Ovary (tissue), 9 donors: ENCODE data around the gene AIFM2. TPM values are rescaled to one million over a fixed set of nuclear protein-coding genes. Genes with fewer than 3 reads are reported as not detected.
"Not testable (repeated sequence)": the region's sequence is repeated elsewhere in the genome, so short reads cannot be mapped to it uniquely, and the experiment has no call there.

Experiments used
- DNase-seq, 5 donors: peaks; one replicate each; pipeline ENCODE4 v3.0.0-alpha.2; 2019 to 2020
- H3K27ac ChIP-seq, 2 donors: fragments of 200-600 bp; one replicate each; pipeline versions ENCODE4 v1.5.1 to v1.8.0; 2019 to 2022
- H3K27me3 ChIP-seq: fragments of 200-600 bp; one replicate; pipeline ENCODE4 v1.8.0; 2022
- H3K36me3 ChIP-seq: fragments of 200-600 bp; sonication (generic); one replicate; pipeline ENCODE4 v1.5.1; 2019
- H3K4me1 ChIP-seq: one replicate; pipeline ENCODE4 v1.8.1; 2013; ENCODE audit warnings: mild to moderate bottlenecking, moderate library complexity; ENCODE audit not compliant: insufficient read depth
- H3K4me3 ChIP-seq: fragments of 200-600 bp; sonication (generic); one replicate; pipeline ENCODE4 v1.5.1; 2017
- H3K9me3 ChIP-seq, 2 donors: fragments of 200-600 bp in 1 of 2; sonication (generic) in 1 of 2; one replicate each; pipeline versions ENCODE4 v1.5.1 to v1.8.1; 2013 to 2019; ENCODE audit warnings: mild to moderate bottlenecking in 1 of 2, moderate library complexity in 1 of 2
- EP300 ChIP-seq: sonication (generic); formaldehyde crosslinking; IDR thresholded peaks from one replicate; pipeline ENCODE4 v1.6.1; 2017; ENCODE audit warnings: antibody characterized with exemption
- POLR2A ChIP-seq: fragments of 450-650 bp; IDR thresholded peaks from one replicate; pipeline ENCODE4 v1.6.1; 2017; ENCODE audit warnings: antibody characterized with exemption, mild to moderate bottlenecking, moderate library complexity
- WGBS, 3 donors: extraction: QIAGEN DNeasy Blood & Tissue Kit in 1 of 3; methylation state at CpG; one replicate each; pipeline versions ENCODE4 v1.1.5 to v1.1.7; 2013 to 2017; 5-methylcytosine and 5-hydroxymethylcytosine counted together
- intact Hi-C, 4 donors: fragments of 100-400 bp; cut with DNase I; formaldehyde crosslinking; loops; one replicate each; pipeline versions ENCODE4 v1.11.0 to v1.15.1; 2022 to 2023
- polyA plus RNA-seq, 2 donors: library from polyadenylated mRNA; stranded (reverse); fragments of 200-250 nt in 1 of 2; fragments of 350-450 nt in 1 of 2; fragmentation: Illumina TruSeq in 1 of 2; extraction: RNeasy Lipid Tissue Mini Kit (QIAGEN cat#74804) in 1 of 2; gene quantifications; one replicate each; pipeline ENCODE4 v1.2.3, GENCODE V29; 2013 to 2014
- total RNA-seq, 7 donors: library from RNA; depleted of rRNA in 2 of 7; stranded (reverse); fragments of >200 nt in 2 of 7; fragmentation: NEBNext Ultra II Directional in 3 of 7; extraction: Animal tissue kit (Norgen Biotek cat#: 25700) in 3 of 7; gene quantifications; one replicate each; pipeline versions ENCODE4 v1.1.0 to v1.2.4, GENCODE V29; 2016 to 2023
- TF ChIP-seq, protein P1 (sequence below), 3 donors: fragments of 450-650 bp in 2 of 3; fragments of 200-600 bp in 1 of 3; IDR thresholded peaks; one replicate each; pipeline versions ENCODE4 v1.5.1 to v1.8.0; 2016 to 2022; ENCODE audit warnings: antibody characterized with exemption in 3 of 3, mild to moderate bottlenecking in 1 of 3
- donor health status: DM: no; HTN: no; CAD: no; lungs with moderate emphysema.
- donor health status: DM: no; HTN: no; CAD: no.
- donor health status: Bipolar disorder and iron deficiency.
- donor health status: DM: yes; HTN: yes; CAD: no.
- donor health status: DM: no; HTN: no; CAD: no.
- donor health status: DM: yes; HTN: yes; CAD: no.

The AIFM2 gene
- total and polyA plus RNA-seq, 9 donors = 5.7 to 13.9 (median 7.2) TPM

DNA sequence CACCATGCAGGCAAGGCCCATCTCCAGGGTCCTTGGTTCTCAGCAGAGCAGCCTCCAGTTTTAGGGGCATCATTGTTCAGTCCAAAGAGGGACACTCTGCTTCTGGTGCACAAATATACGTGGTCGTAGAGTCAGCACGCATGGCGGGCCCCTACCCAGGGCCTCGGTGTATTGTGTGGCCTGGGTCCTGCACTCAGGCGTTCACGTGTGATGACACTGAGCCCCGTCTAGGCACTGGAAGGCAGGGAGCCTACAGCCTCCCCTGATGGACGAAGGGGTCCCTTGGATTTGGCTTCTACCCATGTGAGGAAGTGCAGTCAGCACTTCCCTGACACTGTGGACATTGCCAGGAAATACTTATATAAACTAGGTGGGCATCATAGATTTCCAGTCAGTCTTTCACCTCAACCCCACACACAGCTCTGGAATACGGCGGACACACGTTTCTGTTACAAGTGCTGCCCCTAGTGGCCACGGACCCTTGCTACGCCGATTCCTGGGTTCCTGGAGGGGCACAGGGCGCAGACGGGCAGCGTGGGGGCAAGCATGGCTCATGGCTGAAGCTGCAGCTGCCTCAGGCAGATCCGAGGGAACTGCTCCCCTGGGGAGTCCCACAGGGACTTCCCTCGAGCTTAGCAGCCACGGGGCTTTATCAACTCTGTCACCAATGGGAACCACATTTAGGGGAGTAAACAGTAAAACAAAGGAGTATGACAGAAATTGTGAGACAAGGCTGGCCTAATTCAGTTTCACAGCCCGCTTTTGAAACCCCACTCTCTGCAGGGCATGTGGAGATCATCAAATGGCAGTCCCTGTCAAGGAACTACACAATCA, 25.4 kb downstream of the AIFM2 start:
- Histone ChIP-seq H3K9me3 (no peaks in the 10 kb centered on the region), H3K36me3 (no peaks in the 10 kb centered on the region), H3K4me1 (no peaks in the 10 kb centered on the region), H3K27me3 (no peaks in the 10 kb centered on the region), H3K4me3 (no peak overlapping the region), H3K27ac (no peak overlapping the region)
- no peak for DNase-seq
- WGBS, 3 donors = 74 to 81% (median 76%) methylated on average over 21 to 22 of the region's 22 CpGs
- TF ChIP-seq, protein P1, sequence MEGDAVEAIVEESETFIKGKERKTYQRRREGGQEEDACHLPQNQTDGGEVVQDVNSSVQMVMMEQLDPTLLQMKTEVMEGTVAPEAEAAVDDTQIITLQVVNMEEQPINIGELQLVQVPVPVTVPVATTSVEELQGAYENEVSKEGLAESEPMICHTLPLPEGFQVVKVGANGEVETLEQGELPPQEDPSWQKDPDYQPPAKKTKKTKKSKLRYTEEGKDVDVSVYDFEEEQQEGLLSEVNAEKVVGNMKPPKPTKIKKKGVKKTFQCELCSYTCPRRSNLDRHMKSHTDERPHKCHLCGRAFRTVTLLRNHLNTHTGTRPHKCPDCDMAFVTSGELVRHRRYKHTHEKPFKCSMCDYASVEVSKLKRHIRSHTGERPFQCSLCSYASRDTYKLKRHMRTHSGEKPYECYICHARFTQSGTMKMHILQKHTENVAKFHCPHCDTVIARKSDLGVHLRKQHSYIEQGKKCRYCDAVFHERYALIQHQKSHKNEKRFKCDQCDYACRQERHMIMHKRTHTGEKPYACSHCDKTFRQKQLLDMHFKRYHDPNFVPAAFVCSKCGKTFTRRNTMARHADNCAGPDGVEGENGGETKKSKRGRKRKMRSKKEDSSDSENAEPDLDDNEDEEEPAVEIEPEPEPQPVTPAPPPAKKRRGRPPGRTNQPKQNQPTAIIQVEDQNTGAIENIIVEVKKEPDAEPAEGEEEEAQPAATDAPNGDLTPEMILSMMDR (IDR thresholded peaks at IDR 0.05) = no peak
- TF ChIP-seq EP300 = no peak
- TF ChIP-seq POLR2A = no peak
- intact Hi-C loops = no loop called here

DNA sequence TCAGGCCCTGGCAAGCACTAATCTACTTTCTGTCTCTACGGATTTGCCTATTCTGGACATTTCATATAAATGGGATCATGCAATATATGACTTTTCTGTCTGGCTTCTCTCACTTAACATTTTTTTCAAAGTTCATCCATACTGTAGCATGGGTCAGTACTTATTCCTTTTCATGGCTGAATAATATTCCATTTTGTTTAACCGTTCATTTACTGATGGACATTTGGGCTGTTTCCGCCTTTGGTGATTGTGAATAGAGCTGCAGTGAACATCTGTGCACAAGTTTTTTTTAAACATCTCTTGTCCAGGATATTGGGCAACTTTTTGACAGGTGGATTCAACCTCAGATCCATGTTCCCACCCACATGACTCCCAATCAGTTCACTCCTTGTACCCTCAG, 31.0 kb downstream of the AIFM2 start:
- Histone ChIP-seq H3K4me1 (no peaks in the 10 kb centered on the region), H3K9me3 (no peaks in the 10 kb centered on the region), H3K4me3 (no peak overlapping the region), H3K36me3 (no peaks in the 10 kb centered on the region), H3K27me3 (no peaks in the 10 kb centered on the region), H3K27ac (no peak overlapping the region)
- DNase-seq = no peak
- TF ChIP-seq EP300 = no peak
- TF ChIP-seq POLR2A = no peak
- TF ChIP-seq, protein P1 (IDR thresholded peaks at IDR 0.05) = no peak
- 78 to 85% (median 78%) methylated on average over 3 of the region's 3 CpGs for WGBS, 3 donors
- intact Hi-C loops = no loop called here

GRCh38 chr10:70101068-70101562, 31.5 kb downstream of the AIFM2 start:
- H3K9me3 ChIP-seq, intact Hi-C loops, H3K4me1 ChIP-seq, H3K36me3 ChIP-seq, H3K27me3 ChIP-seq, H3K4me3 ChIP-seq, H3K27ac ChIP-seq, DNase-seq: not testable (repeated sequence)
- WGBS, 3 donors = 82 to 89% (median 85%) methylated on average over 11 of the region's 11 CpGs

- DNase-seq = no peak
- Histone ChIP-seq H3K27ac (no peak overlapping the region), H3K27me3 (no peaks in the 10 kb centered on the region), H3K4me1 (no peaks in the 10 kb centered on the region), H3K36me3 (no peaks in the 10 kb centered on the region), H3K9me3 (no peaks in the 10 kb centered on the region), H3K4me3 (no peak overlapping the region)
- intact Hi-C loops = no loop called here
- WGBS, 3 donors = 92 to 95% (median 94%) methylated on average over 3 of the region's 3 CpGs
- no peak for TF ChIP-seq POLR2A
- no peak for TF ChIP-seq EP300
- TF ChIP-seq, protein P1 (IDR thresholded peaks at IDR 0.05) = no peak
Measured at GRCh38 chr10:70098271-70098670, 34.4 kb downstream of the AIFM2 start.

- DNase-seq = no peak
- no peaks in the 10 kb centered on the region for H3K9me3 ChIP-seq
Measured at GRCh38 chr10:70097459-70097858, 35.2 kb downstream of the AIFM2 start.

More at GRCh38 chr10:70097459-70097858, 35.2 kb downstream of the AIFM2 start:
- Histone ChIP-seq H3K27ac (no peak overlapping the region), H3K36me3 (no peaks in the 10 kb centered on the region), H3K4me1 (no peaks in the 10 kb centered on the region), H3K27me3 (no peaks in the 10 kb centered on the region), H3K4me3 (no peak overlapping the region)
- TF ChIP-seq EP300 (no peak), POLR2A (no peak)
- TF ChIP-seq, protein P1 (IDR thresholded peaks at IDR 0.05) = no peak
- intact Hi-C loops = no loop called here
